ENCODE measurements around the gene HIRA.

HIRA gene

GRCh38 chr22:19455033-19455432 lies 23.5 kb upstream of the HIRA start:
- H3K36me3 ChIP-seq (ENCODE audit: control insufficient read depth, low read length) = peaks cover 83% of the 10 kb centered on the region

GRCh38 chr22:19454156-19454555 lies 22.6 kb upstream of the HIRA start:
- peaks cover 5% of the 10 kb centered on the region for H3K4me1 ChIP-seq (ENCODE audit: control insufficient read depth, low read length)
- H3K36me3 ChIP-seq (ENCODE audit: control insufficient read depth, low read length) = peaks cover 88% of the 10 kb centered on the region
- H3F3A ChIP-seq (ENCODE audit: control insufficient read depth, insufficient read depth) = peaks cover 8% of the 10 kb centered on the region; the same call in 1 of the 2 replicates
- no peaks in the 10 kb centered on the region for H4K20me1 ChIP-seq (ENCODE audit: control insufficient read depth, insufficient read depth, low read depth, low read length)
- no peak overlapping the region for H3K4me2 ChIP-seq (ENCODE audit: low read length)
- H3K4me3 ChIP-seq (ENCODE audit: low read length) = no peak overlapping the region
- no peaks in the 10 kb centered on the region for H3K9me3 ChIP-seq (ENCODE audit: control insufficient read depth, insufficient read depth, low read length)
- peaks cover 5% of the 10 kb centered on the region for H3K79me2 ChIP-seq (ENCODE audit: control insufficient read depth, low read length)
- no peak overlapping the region for H3K27ac ChIP-seq (ENCODE audit: low read depth, low read length)
- TF ChIP-seq CTCF (IDR thresholded peaks at IDR 0.05; ENCODE audit: low read depth, low read length, poor library complexity, severe bottlenecking) (no peak), EZH2phosphoT487 (IDR thresholded peaks at IDR 0.05; ENCODE audit: borderline replicate concordance, low read length) (no peak)
- H3K27me3 ChIP-seq (ENCODE audit: control insufficient read depth, low read length) = no peaks in the 10 kb centered on the region
- no peaks in the 10 kb centered on the region for H3K9me2 ChIP-seq (replicated peaks; ENCODE audit: control insufficient read depth, low read length)

More at GRCh38 chr22:19455033-19455432, 23.5 kb upstream of the HIRA start:
- TF ChIP-seq EZH2phosphoT487 (IDR thresholded peaks at IDR 0.05; ENCODE audit: borderline replicate concordance, low read length) = no peak
- TF ChIP-seq CTCF (IDR thresholded peaks at IDR 0.05; ENCODE audit: low read depth, low read length, poor library complexity, severe bottlenecking) = no peak
- H3K4me2 ChIP-seq (ENCODE audit: low read length) = no peak overlapping the region
- H3K27ac ChIP-seq (ENCODE audit: low read depth, low read length) = no peak overlapping the region
- H4K20me1 ChIP-seq (ENCODE audit: control insufficient read depth, insufficient read depth, low read depth, low read length) = no peaks in the 10 kb centered on the region
- H3K9me3 ChIP-seq (ENCODE audit: control insufficient read depth, insufficient read depth, low read length) = no peaks in the 10 kb centered on the region
- no peaks in the 10 kb centered on the region for H3K9me2 ChIP-seq (replicated peaks; ENCODE audit: control insufficient read depth, low read length)
- no peak overlapping the region for H3K4me3 ChIP-seq (ENCODE audit: low read length)
- no peaks in the 10 kb centered on the region for H3K27me3 ChIP-seq (ENCODE audit: control insufficient read depth, low read length)
- H3K4me1 ChIP-seq (ENCODE audit: control insufficient read depth, low read length) = no peaks in the 10 kb centered on the region
- H3F3A ChIP-seq (ENCODE audit: control insufficient read depth, insufficient read depth) = peaks cover 8% of the 10 kb centered on the region; the same call in 1 of the 2 replicates
- no peaks in the 10 kb centered on the region for H3K79me2 ChIP-seq (ENCODE audit: control insufficient read depth, low read length)

GRCh38 chr22:19453718-19454117 lies 22.2 kb upstream of the HIRA start:
- Histone ChIP-seq H3K27ac (ENCODE audit: low read depth, low read length) (no peak overlapping the region), H3K4me2 (ENCODE audit: low read length) (no peak overlapping the region), H4K20me1 (ENCODE audit: control insufficient read depth, insufficient read depth, low read depth, low read length) (no peaks in the 10 kb centered on the region), H3K79me2 (ENCODE audit: control insufficient read depth, low read length) (peaks cover 10% of the 10 kb centered on the region), H3K27me3 (ENCODE audit: control insufficient read depth, low read length) (no peaks in the 10 kb centered on the region), H3F3A (ENCODE audit: control insufficient read depth, insufficient read depth) (peaks cover 8% of the 10 kb centered on the region; the same call in 1 of the 2 replicates), H3K4me3 (ENCODE audit: low read length) (no peak overlapping the region), H3K9me2 (replicated peaks; ENCODE audit: control insufficient read depth, low read length) (no peaks in the 10 kb centered on the region), H3K36me3 (ENCODE audit: control insufficient read depth, low read length) (peaks cover 89% of the 10 kb centered on the region), H3K4me1 (ENCODE audit: control insufficient read depth, low read length) (peaks cover 10% of the 10 kb centered on the region), H3K9me3 (ENCODE audit: control insufficient read depth, insufficient read depth, low read length) (no peaks in the 10 kb centered on the region)
- TF ChIP-seq EZH2phosphoT487 (IDR thresholded peaks at IDR 0.05; ENCODE audit: borderline replicate concordance, low read length) (no peak), CTCF (IDR thresholded peaks at IDR 0.05; ENCODE audit: low read depth, low read length, poor library complexity, severe bottlenecking) (no peak)

Data from DOHH2 (cell line).